NCI-H146 treated with DMSO at 0.1 percent for 48 hours (cell line): Measurements from ENCODE around the gene AAGAB.

ENCODE experiments used
- DNase-seq: peaks from one replicate; lab custom pipeline; 2025; ENCODE audit not compliant: unreplicated experiment; lab: John Stamatoyannopoulos, UW

AAGAB gene

GRCh38 chr15:67212684-67213367, 41.6 kb downstream of the AAGAB start:
- DNase-seq = no peak

GRCh38 chr15:67210555-67211168, 43.8 kb downstream of the AAGAB start:
- DNase-seq = no peak

- no peak for DNase-seq
Measured at GRCh38 chr15:67208396-67208795, 46.1 kb downstream of the AAGAB start.

GRCh38 chr15:67207555-67208207, 46.8 kb downstream of the AAGAB start:
- DNase-seq = no peak

GRCh38 chr15:67202991-67203390, 51.5 kb downstream of the AAGAB start:
- no peak for DNase-seq

GRCh38 chr15:67202091-67202490, 52.4 kb downstream of the AAGAB start:
- no peak for DNase-seq

GRCh38 chr15:67201136-67201535, 53.3 kb downstream of the AAGAB start:
- DNase-seq = no peak

- DNase-seq = no peak
Measured at GRCh38 chr15:67199881-67200763, 54.3 kb downstream of the AAGAB start.

- no peak for DNase-seq
Measured at GRCh38 chr15:67199391-67199790, 55.1 kb downstream of the AAGAB start.

GRCh38 chr15:67198157-67198754, 56.2 kb downstream of the AAGAB start:
- no peak for DNase-seq

GRCh38 chr15:67197364-67197695, 57.1 kb downstream of the AAGAB start:
- no peak for DNase-seq

GRCh38 chr15:67196672-67197363, 57.6 kb downstream of the AAGAB start:
- no peak for DNase-seq

- no peak for DNase-seq
Measured at GRCh38 chr15:67196222-67196621, 58.2 kb downstream of the AAGAB start.

- DNase-seq = no peak
Measured at GRCh38 chr15:67195305-67195704, 59.2 kb downstream of the AAGAB start.

- no peak for DNase-seq
Measured at GRCh38 chr15:67194171-67195114, 60.0 kb downstream of the AAGAB start.

- no peak for DNase-seq
Measured at GRCh38 chr15:67193223-67193990, 61.1 kb downstream of the AAGAB start.

GRCh38 chr15:67192185-67192820, 62.2 kb downstream of the AAGAB start:
- no peak for DNase-seq

- DNase-seq = no peak
Measured at GRCh38 chr15:67190813-67191212, 63.6 kb downstream of the AAGAB start.
